WTC11 (cell line): ENCODE results near the gene CLEC18A.

Source experiments
- CREB1 ChIP-seq: sonication (generic); formaldehyde crosslinking; IDR thresholded peaks from 2 replicates; pipeline ENCODE4 v1.8.0; 2023; ENCODE audit warnings: mild to moderate bottlenecking, missing genetic modification reagents
- ELF4 ChIP-seq: sonication (generic); formaldehyde crosslinking; IDR thresholded peaks from 2 replicates; pipeline ENCODE4 v1.8.1; 2022; ENCODE audit warnings: low read depth, mild to moderate bottlenecking, moderate library complexity, missing genetic modification reagents
- EMX1 ChIP-seq: fragments of 250-450 bp; sonication (Bioruptor Pico); IDR thresholded peaks from 2 replicates; pipeline ENCODE4 v1.8.0; 2021; ENCODE audit warnings: mild to moderate bottlenecking
- ETV6 ChIP-seq: sonication (generic); formaldehyde crosslinking; IDR thresholded peaks from 2 replicates; pipeline ENCODE4 v1.8.1; 2022; ENCODE audit warnings: mild to moderate bottlenecking, missing genetic modification reagents
- TEAD1 ChIP-seq: sonication (generic); formaldehyde crosslinking; IDR thresholded peaks from 2 replicates; pipeline ENCODE4 v1.8.0; 2022; ENCODE audit warnings: mild to moderate bottlenecking, missing genetic modification reagents
- TF ChIP-seq, protein P1 (sequence below): sonication (generic); formaldehyde crosslinking; IDR thresholded peaks from 2 replicates; pipeline ENCODE4 v1.8.1; 2022; ENCODE audit warnings: mild to moderate bottlenecking, missing genetic modification reagents, moderate library complexity, borderline replicate concordance
- TF ChIP-seq, protein P2 (sequence below): fragments of 200-600 bp; IDR thresholded peaks from 2 replicates; pipeline ENCODE4 v1.8.0; 2022; ENCODE audit warnings: antibody characterized with exemption
- TF ChIP-seq, protein P3 (sequence below): sonication (generic); formaldehyde crosslinking; IDR thresholded peaks from 2 replicates; pipeline ENCODE4 v1.8.1; 2022; ENCODE audit warnings: low read depth, mild to moderate bottlenecking, moderate library complexity, missing genetic modification reagents, borderline replicate concordance
- TF ChIP-seq, protein P4 (sequence below): sonication (generic); formaldehyde crosslinking; IDR thresholded peaks from 2 replicates; pipeline ENCODE4 v1.8.0; 2023; ENCODE audit warnings: mild to moderate bottlenecking, missing genetic modification reagents

DNA sequence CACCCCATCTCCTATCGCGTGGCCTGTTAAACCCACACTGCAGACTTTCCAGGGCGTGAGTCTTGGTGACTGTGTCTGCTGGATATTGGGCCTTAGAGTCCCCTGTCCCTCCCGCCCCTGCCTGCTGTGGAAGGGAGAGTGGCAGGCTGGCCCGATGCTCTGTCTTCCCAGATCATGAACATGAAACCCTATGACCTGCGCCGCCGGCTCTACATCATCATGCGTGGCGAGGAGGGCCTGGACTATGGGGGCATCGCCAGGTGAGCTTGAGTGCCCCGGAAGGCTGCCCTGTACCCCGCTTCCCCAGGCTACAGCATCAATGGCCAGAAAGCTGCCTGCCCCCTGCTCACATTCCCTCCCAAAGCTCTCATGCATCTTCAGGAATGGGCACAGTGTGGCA, 19.5 kb upstream of the CLEC18A start:
- TF ChIP-seq, protein P1, sequence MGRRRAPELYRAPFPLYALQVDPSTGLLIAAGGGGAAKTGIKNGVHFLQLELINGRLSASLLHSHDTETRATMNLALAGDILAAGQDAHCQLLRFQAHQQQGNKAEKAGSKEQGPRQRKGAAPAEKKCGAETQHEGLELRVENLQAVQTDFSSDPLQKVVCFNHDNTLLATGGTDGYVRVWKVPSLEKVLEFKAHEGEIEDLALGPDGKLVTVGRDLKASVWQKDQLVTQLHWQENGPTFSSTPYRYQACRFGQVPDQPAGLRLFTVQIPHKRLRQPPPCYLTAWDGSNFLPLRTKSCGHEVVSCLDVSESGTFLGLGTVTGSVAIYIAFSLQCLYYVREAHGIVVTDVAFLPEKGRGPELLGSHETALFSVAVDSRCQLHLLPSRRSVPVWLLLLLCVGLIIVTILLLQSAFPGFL (CRISPR knock-in tag) = no peak
- TF ChIP-seq ELF4 (CRISPR knock-in tag) (no peak), TEAD1 (CRISPR knock-in tag) (no peak), CREB1 (CRISPR knock-in tag) (no peak), ETV6 (no peak), EMX1 (CRISPR knock-in tag) (no peak)
- TF ChIP-seq, protein P2, sequence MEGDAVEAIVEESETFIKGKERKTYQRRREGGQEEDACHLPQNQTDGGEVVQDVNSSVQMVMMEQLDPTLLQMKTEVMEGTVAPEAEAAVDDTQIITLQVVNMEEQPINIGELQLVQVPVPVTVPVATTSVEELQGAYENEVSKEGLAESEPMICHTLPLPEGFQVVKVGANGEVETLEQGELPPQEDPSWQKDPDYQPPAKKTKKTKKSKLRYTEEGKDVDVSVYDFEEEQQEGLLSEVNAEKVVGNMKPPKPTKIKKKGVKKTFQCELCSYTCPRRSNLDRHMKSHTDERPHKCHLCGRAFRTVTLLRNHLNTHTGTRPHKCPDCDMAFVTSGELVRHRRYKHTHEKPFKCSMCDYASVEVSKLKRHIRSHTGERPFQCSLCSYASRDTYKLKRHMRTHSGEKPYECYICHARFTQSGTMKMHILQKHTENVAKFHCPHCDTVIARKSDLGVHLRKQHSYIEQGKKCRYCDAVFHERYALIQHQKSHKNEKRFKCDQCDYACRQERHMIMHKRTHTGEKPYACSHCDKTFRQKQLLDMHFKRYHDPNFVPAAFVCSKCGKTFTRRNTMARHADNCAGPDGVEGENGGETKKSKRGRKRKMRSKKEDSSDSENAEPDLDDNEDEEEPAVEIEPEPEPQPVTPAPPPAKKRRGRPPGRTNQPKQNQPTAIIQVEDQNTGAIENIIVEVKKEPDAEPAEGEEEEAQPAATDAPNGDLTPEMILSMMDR = no peak
- TF ChIP-seq, protein P3, sequence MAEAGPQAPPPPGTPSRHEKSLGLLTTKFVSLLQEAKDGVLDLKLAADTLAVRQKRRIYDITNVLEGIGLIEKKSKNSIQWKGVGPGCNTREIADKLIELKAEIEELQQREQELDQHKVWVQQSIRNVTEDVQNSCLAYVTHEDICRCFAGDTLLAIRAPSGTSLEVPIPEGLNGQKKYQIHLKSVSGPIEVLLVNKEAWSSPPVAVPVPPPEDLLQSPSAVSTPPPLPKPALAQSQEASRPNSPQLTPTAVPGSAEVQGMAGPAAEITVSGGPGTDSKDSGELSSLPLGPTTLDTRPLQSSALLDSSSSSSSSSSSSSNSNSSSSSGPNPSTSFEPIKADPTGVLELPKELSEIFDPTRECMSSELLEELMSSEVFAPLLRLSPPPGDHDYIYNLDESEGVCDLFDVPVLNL (CRISPR knock-in tag) = no peak
- TF ChIP-seq, protein P4, sequence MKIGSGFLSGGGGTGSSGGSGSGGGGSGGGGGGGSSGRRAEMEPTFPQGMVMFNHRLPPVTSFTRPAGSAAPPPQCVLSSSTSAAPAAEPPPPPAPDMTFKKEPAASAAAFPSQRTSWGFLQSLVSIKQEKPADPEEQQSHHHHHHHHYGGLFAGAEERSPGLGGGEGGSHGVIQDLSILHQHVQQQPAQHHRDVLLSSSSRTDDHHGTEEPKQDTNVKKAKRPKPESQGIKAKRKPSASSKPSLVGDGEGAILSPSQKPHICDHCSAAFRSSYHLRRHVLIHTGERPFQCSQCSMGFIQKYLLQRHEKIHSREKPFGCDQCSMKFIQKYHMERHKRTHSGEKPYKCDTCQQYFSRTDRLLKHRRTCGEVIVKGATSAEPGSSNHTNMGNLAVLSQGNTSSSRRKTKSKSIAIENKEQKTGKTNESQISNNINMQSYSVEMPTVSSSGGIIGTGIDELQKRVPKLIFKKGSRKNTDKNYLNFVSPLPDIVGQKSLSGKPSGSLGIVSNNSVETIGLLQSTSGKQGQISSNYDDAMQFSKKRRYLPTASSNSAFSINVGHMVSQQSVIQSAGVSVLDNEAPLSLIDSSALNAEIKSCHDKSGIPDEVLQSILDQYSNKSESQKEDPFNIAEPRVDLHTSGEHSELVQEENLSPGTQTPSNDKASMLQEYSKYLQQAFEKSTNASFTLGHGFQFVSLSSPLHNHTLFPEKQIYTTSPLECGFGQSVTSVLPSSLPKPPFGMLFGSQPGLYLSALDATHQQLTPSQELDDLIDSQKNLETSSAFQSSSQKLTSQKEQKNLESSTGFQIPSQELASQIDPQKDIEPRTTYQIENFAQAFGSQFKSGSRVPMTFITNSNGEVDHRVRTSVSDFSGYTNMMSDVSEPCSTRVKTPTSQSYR = no peak
